GM18511 (cell line): ENCODE measurements around the gene C8A.

ENCODE experiments used
- ATAC-seq: cut with Tn5 transposase; IDR thresholded peaks from one replicate; pipeline ENCODE4 v1.9.1; 2021; ENCODE audit warnings: mild to moderate bottlenecking, moderate library complexity; ENCODE audit not compliant: unreplicated experiment

The C8A gene

GRCh38 chr1:56836359-56836758, 18.2 kb upstream of the C8A start:
- no peak for ATAC-seq

GRCh38 chr1:56837244-56837939, 17.2 kb upstream of the C8A start:
- no peak for ATAC-seq

- no peak for ATAC-seq
Observed at GRCh38 chr1:56838759-56839158, 15.8 kb upstream of the C8A start.

- no peak for ATAC-seq
Observed at GRCh38 chr1:56843544-56843943, 11.1 kb upstream of the C8A start.

GRCh38 chr1:56844545-56845136, 10.0 kb upstream of the C8A start:
- ATAC-seq, result no peak

- ATAC-seq, result no peak
Observed at GRCh38 chr1:56845343-56845742, 9.3 kb upstream of the C8A start.

- no peak for ATAC-seq
Observed at GRCh38 chr1:56849750-56850149, 4.8 kb upstream of the C8A start.

- no peak for ATAC-seq
Observed at GRCh38 chr1:56850411-56850810, 4.2 kb upstream of the C8A start.

- no peak for ATAC-seq
Observed at GRCh38 chr1:56850922-56851321, 3.7 kb upstream of the C8A start.

- ATAC-seq, result no peak
Observed at GRCh38 chr1:56852476-56852875, 2.1 kb upstream of the C8A start.

GRCh38 chr1:56855190-56855589, 593 bp downstream of the C8A start:
- ATAC-seq, result no peak

GRCh38 chr1:56856186-56856585, 1.6 kb downstream of the C8A start:
- ATAC-seq, result no peak

GRCh38 chr1:56859287-56859686, 4.7 kb downstream of the C8A start:
- no peak for ATAC-seq

GRCh38 chr1:56863265-56863992, 8.8 kb downstream of the C8A start:
- ATAC-seq, result no peak

- no peak for ATAC-seq
Observed at GRCh38 chr1:56864430-56864829, 9.8 kb downstream of the C8A start.

- ATAC-seq, result no peak
Observed at GRCh38 chr1:56866656-56867055, 12.1 kb downstream of the C8A start.

- ATAC-seq, result no peak
Observed at GRCh38 chr1:56867491-56867890, 12.9 kb downstream of the C8A start.

GRCh38 chr1:56868761-56869160, 14.2 kb downstream of the C8A start:
- ATAC-seq, result no peak

GRCh38 chr1:56872597-56872996, 18.0 kb downstream of the C8A start:
- ATAC-seq, result no peak

GRCh38 chr1:56873213-56873612, 18.6 kb downstream of the C8A start:
- ATAC-seq, result no peak

- no peak for ATAC-seq
Observed at GRCh38 chr1:56874689-56875088, 20.1 kb downstream of the C8A start.

- no peak for ATAC-seq
Observed at GRCh38 chr1:56877973-56878372, 23.4 kb downstream of the C8A start.
